Measurements from ENCODE around the gene EXOC3.

DNA sequence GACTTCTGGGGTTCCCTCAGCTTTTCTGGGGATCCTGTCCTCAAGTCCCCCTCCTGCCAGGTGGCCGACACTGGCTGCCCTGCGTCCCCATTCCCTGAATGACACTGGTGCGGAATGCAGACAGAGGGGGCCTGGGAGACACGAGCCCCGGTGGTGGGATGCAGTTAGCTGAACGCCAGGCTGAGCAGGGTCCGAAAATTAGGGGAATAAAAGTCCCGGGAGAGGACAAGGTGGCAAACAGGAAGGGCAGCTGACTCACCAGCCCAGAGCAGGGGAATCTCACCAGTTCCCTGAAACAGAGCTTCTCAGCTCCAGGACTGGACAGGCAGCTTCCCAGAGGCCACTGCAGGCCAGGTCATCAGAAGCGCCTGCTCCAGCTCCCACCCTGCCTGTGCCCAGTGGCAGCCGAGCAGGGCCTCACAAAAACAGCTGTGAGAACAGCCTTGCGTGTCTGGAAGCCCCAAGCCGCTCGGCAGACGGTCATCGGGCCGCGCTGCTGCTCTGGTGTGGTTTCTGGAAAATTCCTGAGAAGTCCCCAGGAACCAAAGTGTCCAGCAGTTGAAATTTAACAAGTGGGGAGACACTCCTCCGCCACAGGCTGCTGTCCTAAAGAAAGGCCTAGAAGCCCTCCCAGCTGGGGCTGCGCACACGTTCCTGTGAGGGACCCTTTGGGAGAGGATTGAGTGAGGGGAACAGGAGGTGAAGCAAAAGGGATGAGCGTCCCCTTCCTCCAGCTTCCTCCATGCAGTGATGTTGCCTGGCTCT is 47.6 kb upstream of the EXOC3 start:
- TF ChIP-seq, protein P1, sequence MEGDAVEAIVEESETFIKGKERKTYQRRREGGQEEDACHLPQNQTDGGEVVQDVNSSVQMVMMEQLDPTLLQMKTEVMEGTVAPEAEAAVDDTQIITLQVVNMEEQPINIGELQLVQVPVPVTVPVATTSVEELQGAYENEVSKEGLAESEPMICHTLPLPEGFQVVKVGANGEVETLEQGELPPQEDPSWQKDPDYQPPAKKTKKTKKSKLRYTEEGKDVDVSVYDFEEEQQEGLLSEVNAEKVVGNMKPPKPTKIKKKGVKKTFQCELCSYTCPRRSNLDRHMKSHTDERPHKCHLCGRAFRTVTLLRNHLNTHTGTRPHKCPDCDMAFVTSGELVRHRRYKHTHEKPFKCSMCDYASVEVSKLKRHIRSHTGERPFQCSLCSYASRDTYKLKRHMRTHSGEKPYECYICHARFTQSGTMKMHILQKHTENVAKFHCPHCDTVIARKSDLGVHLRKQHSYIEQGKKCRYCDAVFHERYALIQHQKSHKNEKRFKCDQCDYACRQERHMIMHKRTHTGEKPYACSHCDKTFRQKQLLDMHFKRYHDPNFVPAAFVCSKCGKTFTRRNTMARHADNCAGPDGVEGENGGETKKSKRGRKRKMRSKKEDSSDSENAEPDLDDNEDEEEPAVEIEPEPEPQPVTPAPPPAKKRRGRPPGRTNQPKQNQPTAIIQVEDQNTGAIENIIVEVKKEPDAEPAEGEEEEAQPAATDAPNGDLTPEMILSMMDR (IDR thresholded peaks at IDR 0.05; ENCODE audit: insufficient read depth, low read length), result no peak
- TF ChIP-seq POLR2AphosphoS5 (IDR thresholded peaks at IDR 0.05; ENCODE audit: low read depth) (no peak), GABPA (IDR thresholded peaks at IDR 0.05; ENCODE audit: low read depth) (no peak)
- TF ChIP-seq, protein P2, sequence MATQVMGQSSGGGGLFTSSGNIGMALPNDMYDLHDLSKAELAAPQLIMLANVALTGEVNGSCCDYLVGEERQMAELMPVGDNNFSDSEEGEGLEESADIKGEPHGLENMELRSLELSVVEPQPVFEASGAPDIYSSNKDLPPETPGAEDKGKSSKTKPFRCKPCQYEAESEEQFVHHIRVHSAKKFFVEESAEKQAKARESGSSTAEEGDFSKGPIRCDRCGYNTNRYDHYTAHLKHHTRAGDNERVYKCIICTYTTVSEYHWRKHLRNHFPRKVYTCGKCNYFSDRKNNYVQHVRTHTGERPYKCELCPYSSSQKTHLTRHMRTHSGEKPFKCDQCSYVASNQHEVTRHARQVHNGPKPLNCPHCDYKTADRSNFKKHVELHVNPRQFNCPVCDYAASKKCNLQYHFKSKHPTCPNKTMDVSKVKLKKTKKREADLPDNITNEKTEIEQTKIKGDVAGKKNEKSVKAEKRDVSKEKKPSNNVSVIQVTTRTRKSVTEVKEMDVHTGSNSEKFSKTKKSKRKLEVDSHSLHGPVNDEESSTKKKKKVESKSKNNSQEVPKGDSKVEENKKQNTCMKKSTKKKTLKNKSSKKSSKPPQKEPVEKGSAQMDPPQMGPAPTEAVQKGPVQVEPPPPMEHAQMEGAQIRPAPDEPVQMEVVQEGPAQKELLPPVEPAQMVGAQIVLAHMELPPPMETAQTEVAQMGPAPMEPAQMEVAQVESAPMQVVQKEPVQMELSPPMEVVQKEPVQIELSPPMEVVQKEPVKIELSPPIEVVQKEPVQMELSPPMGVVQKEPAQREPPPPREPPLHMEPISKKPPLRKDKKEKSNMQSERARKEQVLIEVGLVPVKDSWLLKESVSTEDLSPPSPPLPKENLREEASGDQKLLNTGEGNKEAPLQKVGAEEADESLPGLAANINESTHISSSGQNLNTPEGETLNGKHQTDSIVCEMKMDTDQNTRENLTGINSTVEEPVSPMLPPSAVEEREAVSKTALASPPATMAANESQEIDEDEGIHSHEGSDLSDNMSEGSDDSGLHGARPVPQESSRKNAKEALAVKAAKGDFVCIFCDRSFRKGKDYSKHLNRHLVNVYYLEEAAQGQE (IDR thresholded peaks at IDR 0.05; ENCODE audit: insufficient replicate concordance, low read depth), result no peak

All from HL-60 (cell line).